GM19025 (cell line): Measurements from ENCODE around the gene ADAM19.
"Not testable (repeated sequence)": the region's sequence is repeated elsewhere in the genome, so short reads cannot be mapped to it uniquely, and the experiment has no call there.

Experiments
- ATAC-seq: cut with Tn5 transposase; IDR thresholded peaks from one replicate; pipeline ENCODE4 v1.9.1; 2021; ENCODE audit warnings: mild to moderate bottlenecking, low read depth, moderate library complexity; ENCODE audit not compliant: unreplicated experiment

Gene ADAM19

DNA sequence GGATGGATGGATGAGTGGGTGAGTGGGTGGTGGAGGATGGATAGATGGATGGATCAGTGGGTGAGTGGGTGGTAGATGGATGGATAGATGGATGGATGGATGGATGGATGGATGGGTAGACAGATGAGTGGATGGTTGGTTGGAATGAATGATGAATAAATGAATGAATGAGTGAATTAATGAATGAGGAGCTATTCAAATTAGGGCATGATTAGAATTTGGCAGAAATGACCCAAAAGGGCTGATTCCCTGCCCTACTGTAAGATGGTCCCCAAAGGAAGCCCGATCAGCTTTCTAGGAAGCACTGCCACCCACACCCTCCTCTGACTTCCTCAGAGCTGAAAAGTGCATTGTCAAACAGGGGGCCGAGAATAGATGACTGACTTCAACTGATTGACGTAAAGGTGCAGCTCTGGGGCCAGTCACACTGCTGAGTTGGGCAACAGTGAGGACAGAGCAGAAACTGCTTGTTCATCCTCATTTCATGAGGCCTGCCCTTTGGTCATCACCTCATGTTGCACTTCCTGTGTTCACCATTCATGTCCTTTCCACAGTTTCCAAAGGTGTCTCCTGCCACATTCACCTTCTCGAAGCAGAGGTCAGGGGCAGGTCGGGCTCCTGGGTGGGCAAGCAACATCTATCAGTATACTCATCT is 81.3 kb downstream of the ADAM19 start:
- ATAC-seq: no peak

DNA sequence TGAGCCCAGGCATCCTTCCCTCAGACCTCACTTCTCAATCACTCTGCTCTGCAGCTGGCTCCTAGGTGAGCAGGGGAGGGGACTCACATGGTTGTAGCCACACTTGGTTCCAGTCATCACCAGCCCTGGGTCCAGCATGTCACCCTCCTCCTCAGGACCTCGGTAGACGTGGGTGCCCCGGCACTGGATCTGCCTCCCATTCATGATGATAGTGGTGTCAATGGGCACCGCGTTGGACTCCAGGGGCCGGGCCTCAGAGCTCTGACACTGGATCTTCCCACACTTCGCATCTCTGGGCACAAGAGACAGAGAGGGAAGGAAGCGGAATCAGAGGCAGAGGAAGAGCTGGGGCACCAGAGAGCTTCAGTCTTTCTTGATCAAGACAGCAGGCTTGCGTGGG is 82.7 kb downstream of the ADAM19 start:
- no peak for ATAC-seq

DNA sequence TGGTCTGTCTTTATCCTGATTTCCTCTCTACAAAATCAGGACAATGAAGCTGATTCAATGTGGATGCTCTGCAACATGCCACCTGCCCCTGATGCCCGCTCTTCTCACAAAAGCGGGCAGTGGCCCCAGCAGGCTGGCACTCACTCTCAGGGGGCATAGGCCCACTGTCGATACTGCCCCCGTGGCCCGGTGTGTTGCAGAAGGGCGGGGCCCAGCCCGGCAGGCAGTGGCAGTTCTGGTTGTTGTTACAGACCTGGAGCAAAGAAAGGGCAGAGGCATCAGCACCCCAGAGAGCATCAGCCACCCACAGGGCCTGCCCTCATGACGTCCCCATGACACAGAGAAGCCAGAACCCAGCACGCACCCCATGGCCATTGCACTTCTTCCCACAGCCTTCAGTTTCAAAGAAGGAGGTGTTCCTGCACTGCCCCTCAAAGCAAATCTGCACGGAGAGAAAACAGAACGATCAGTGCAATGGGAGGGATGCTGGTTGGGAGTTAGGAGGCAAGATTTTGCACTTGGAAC is 84.0 kb downstream of the ADAM19 start:
- no peak for ATAC-seq

DNA sequence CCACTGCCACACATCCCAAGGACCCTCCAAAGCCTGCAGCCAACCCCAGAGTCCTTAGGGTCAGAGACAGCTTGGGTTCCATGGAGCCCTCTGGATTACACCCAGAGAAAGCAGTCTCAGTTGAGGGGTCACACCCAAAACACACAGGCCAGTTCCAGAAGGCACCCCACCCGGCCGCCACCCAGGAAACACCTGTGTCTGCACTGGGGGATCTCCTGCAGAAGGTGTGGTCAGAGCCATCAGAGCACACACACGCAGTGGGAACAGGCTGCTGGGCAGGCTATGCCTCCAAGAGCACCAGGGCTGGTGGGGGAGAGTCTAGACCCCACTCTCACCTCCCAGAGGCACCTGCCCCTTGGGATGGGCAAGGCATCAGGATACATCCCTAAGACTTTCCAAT is 88.2 kb downstream of the ADAM19 start:
- ATAC-seq: no peak

DNA sequence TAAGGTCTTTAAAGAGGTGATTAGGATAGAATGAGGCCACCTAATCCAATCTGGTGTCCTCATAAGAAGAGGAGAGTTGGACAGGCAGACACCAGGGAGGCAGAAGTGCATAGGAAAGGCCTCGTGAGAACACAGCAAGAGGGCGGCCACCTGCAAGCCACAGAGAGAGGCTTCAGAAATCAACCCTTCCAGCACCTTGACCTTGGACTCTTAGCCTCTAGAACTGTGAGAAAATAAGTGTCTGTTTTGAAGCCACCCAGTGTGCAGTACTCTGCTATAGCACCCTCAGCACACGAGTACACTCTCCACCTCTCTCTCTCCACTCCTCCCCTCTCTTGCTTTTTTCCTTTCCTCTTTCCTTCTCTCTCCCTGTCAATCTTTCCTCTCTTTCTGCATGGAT is 88.7 kb downstream of the ADAM19 start:
- no peak for ATAC-seq

DNA sequence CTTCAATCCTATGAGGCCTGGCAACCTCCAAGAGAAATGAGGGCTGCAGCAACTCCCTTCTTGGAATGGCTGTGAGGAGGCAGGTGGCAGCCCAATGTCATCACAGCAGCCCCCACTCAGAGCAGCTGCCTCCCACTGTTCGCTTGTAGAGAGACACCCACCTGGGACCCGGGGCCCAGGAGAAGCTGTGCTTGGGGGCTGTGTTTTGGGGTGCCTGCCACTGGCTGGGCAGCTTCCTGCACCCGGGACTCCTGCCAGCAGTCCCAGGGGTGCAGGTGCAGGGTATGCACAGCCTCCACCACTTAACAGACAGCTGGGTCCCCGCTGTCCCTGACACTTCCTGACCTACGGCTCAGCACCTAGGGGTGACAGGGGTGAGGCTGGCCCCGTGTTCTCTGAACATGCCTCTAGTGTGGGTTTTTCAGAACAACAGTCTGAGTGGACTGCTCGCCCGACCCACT is 89.3 kb downstream of the ADAM19 start:
- ATAC-seq: no peak

DNA sequence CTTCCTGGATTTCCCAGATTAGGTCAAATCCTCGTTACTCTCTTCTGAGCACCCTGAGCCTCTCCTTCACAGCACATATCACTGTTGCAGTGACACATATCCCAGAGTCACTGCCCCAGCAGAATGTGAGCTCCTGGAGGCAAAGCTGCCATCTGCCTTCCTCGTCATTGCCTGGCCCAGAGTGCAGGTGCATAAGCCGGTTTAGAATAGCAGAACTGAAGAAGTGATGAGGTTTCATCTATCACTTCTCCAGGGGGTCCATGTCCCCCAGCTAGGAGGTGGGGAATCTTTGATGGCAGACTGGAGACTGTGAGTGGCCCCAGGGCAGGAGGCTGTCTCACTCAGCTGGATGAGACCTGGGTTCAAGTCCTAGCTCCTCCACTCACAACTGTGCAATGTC is 89.8 kb downstream of the ADAM19 start:
- ATAC-seq: no peak

DNA sequence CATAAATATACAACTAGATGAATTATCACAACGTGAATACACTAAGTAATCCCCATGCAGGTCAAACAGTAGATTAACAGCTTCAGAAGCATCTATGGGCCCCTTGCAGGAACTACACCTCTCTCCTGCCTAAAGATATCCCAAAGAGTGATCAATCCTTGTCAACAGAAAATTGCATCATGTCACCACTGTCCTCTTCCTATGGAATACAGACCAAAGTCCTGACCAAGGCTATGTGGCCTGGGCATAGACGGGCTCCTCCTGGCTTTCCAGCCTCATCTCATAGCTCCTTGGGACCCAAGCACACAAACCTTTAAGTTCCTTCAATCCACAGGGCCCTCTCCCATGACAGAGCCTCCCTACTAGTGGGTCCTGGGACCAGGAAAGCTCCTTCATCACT is 90.2 kb downstream of the ADAM19 start:
- ATAC-seq: no peak

DNA sequence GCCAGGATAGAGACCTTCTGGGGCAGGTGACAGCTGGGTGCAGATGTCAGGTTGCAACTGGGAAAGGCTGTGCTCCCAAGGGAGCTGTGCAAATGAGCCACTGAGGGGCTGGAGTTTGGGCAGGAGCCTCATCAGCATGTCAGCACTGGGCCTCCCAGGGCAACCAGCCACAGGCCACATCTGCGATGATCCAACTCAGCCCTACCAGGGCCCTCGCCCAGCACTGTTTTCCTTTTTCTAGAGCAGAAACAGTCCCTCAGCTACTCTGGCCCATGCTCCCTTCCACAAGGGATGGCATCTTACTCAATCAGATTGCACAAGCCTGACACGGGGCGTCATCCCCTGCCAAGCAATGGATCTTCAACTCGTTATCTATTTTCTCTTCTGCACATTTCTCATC is 90.8 kb downstream of the ADAM19 start:
- no peak for ATAC-seq

DNA sequence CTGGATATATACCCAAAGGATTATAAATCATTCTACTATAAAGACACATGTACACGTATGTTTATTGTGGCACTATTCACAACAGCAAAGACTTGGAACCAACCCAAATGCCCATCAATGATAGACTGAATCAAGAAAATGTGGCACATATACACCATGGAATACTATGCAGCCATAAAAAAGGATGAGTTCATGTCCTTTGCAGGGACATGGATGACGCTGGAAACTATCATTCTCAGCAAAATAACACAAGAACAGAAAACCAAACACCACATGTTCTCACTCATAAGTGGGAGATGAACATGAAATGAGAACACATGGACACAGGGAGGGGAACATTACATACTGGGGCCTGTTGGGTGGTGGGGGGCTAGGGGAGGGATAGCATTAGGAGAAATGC is 92.9 kb downstream of the ADAM19 start:
- ATAC-seq: not testable (repeated sequence)

DNA sequence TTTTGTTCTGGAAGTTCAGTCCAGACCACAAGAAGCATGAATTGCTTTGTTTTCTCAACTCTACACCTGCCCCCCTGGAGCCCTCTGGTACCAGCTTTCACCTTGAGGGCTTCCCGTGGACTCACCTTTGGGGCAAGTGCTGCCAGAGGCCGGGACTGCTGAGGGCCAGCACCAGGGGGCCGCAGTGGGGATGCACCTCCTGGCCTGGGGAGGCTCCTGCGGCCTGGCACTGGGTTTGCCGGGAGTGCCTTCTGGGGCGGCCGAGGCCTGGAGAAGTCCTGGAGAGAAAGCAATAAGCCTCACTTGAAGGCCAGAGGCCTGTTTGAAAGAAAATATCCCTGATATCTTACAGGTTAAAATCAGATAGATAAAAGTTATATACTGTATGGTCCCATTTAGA is 93.9 kb downstream of the ADAM19 start:
- no peak for ATAC-seq

DNA sequence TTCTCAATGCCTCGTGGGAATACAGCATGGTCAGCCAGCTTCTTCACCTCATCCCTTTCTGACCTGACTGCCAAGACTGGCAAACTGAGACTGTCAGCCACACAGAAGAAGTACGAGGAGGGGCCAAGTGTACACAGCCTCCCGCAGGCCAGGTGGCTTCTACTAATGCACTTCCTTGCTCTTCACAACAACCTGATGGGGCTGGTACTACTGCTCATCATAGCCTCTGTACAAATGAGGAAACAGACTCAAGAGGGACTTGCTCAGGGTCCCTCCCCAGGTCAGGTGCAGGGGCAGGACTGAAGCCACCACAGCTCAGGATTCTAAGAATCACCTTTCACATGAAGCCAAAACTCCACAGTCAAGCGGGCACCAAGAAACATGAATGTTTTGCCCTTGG is 94.3 kb downstream of the ADAM19 start:
- no peak for ATAC-seq

DNA sequence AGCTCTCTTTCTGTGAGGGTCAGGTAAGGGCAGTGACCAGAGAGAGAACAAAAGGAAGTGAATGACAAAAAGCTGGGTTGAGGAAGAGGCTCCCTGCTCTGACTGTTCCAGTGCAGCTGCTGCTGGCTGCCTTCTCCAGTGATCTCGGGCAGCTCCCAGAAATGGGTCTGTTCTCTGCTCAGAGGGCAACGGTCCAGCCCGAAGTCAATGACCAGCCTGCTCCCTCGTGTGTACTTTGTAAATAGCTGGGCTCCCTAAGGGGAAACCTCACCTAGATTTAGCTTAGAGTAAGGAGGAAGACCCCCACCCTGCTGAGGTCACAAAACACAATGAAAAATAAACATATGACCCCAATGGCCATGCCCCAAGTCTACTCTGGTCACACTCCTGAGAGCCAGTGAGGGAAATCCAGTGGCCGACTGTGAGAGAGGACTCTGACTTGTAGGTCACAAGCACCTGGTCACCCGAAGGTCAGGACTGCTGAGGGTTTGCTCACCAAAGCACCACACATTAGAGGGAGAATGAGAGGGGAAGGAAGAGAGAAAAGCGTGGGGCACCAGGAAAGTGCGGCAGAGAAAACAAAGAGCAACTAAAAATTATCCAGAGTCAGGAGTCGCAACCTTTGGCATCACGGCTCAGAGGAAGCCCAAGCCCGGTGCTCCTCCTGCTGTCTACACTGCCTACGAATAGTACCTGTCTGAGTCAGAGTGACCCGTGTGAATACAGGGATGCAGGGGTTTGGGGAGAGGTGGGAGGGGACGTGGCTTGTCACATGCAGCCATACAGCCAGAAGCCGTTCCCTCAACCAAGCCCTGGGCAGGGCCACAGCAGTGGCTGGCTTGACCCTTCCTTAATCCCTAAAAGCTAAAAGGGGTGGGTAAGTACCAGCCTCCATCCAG is 95.7 kb downstream of the ADAM19 start:
- ATAC-seq: no peak

DNA sequence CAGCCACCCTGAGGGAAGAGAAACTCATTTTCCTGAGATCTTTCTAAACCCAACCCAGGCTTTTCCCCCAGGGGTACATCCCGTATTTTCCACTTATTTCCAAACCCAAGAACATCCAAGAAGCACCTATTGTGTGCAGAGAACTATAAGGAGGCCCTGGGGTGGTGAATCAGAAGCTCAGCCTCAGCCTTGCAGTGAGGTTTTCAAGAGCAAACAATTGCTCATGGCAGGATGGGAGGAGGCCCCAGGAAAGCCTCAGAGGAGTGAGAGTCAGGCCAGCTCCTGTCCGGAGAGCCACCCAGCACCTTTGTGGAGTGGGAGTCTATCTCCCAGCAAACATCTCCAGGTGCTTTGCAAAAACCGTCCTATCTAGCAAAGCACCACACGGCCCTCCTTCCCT is 96.4 kb downstream of the ADAM19 start:
- ATAC-seq: no peak

DNA sequence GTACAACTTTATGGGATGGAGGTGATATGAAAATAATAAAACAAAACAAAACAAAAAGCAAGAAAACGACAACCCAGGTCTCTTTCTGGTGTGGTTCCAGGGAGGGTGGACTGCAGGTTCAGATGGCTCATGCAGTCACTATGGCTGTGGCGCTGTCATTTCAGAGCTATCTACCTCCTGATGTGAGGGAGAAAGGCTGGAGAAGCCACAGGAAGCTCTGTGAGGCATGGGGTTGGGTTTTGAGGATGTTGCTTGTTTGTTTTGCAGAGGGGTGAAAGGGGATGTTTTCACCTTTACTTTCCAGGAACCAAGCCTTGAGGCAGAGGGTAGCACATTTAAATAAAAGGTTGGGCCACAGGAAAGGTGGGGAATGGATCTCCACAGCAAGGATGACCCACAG is 96.8 kb downstream of the ADAM19 start:
- no peak for ATAC-seq

DNA sequence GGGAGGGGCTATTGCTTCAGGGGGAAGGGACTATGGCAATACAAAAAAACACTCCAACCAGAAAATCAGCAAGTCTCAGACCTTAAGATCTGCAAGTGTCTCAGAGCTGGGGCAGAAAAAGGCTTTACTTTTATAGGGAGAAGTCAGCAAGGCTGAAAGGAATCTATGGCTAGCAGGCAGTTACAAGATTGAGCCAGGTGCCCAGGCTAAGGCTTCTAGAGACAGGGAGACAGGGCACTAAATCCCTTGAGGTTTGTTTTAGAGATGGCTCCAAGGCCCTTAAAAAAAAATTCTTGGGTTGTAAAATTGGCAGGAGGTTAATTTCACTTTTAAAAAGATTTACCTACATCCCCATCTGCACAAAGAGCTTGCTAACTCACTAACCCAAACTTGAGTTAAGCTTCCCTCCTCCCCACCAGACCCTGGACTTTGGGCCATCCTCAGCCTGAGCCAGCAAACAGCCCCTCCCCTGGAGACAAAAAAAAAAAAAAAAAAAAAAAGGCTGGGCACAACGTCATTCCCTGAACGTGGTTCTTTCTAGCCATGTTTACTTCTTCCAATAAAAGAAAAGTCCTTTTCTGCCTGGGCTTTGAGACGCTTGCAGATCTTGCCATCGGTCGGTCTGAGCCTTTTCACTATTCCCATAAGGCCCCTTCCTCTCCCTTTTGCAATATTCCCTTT is 97.6 kb downstream of the ADAM19 start:
- ATAC-seq: no peak

DNA sequence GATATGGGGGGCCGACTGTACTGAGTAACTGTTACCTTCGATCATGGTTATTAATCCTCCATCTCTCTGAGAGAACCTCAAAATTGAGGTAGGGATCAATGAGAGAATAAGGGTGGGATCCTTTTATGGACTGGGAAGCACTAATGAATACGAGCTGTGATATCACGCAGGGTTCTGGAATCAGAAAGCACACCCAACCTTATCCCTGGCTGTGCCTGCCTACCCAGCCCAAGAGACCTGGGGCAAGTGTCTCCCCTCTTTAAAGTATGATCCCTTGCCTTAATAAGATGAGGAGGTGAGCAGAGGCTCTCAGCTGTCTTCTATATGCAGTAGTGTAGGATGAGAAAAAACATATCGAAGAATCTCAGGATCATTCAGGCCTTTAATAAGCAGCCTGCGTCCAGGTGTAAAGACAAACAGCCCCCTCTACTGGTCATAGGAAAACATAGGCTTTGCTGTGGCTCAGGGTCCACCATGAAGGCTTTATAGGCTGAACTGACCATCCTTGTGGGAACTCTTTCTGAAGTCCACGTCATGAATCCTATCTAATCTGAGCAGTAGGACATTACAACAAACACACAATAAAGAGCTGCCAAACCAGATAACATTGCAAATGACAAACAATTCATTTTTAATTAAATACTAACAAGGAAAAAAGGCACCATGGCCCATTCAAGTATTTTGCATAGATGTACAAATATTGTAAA is 98.7 kb downstream of the ADAM19 start:
- no peak for ATAC-seq

DNA sequence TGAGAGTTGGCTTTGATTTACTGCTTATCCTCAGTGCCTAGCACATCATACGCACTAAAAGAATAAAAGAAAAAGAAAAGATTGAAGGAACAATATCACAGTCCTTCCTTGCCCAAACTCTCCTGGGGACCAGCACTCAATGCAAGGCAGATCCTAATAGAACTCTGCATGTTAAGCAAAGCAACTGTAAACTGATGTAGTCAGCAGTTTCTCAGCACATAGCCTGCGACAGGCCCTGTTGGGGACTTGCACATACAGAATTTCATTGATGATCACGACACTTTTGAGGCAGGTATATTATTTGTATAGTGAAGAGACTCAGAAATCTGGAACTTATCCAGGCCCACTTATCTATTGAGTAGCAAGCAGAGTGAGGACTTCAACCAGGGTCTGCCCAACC is 100.1 kb downstream of the ADAM19 start:
- ATAC-seq: no peak

DNA sequence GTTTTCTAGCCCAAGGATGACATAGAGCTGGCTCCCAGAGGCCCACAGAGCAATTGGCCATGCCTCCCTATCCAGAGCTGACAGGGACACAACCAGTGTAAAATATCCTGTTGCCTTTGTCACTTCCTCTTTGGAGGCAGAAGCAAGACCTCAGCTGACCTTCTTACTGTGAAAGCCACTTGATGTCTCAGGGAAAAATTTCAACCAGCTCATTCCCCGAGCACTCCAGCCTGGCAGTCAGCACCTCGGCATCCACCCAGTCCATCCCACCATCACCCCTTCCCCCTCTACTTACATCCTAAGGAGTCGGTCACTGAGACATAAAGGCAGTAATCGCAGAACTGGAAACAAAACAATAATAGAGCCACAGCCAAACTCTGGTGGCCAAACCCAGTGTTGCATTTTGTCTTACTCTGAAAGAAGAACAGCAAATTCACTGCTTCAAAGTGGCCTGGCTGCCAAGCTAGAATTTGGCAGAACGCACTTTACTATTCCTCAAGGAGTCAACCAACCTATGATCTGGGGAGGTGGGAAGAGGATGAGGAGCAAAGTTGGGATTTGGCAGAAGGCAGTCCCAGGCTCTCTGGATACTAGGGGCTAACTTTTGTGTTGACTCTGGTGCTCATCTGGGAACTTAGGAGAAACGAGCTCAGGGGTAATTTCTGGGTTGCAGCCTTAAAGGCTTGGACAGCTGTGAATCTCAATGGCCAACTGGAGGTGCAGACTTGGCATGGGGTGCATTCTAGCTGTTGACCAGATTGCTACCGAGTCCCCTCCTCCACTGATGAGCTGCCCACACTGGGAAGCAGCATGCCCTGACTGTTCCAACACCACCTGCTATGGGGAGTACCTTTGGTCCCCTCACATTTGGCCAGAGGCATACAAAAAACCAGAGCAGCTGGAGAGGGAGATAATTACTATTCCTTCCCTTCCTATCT is 101.9 kb downstream of the ADAM19 start:
- no peak for ATAC-seq

DNA sequence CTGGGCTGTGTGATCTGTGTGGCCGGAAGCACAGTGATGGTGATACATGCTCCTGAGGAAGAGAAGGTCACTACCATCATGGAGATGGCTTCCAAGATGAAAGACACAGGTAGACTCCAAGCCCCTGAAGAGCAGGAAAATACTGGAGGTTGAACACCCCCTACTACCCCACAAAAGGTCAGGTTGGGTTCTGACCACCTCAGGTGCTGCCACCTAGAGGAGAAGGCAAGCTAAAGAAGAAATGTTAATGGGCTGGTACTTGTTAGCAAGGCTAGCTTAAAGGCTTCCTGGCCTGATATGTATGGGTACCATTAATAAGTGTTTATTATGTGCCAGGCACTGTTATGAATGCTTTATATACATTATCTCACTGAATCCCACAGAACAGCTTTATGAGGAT is 103.9 kb downstream of the ADAM19 start:
- ATAC-seq: no peak
